ENCODE data around the gene TOM1L2.
A peak's percentile ranks its signal among the peaks of the same experiment; 100 is the strongest.

Gene TOM1L2

GRCh38 chr17:17848311-17849082 lies 123.7 kb downstream of the TOM1L2 start:
- H3K4me1 ChIP-seq (ENCODE audit: low read depth, poor library complexity, severe bottlenecking), result peaks cover 41% of the 10 kb centered on the region

GRCh38 chr17:17847726-17848125 lies 124.5 kb downstream of the TOM1L2 start:
- no peak for TF ChIP-seq CTCF (conservative IDR thresholded peaks at IDR 0.05; ENCODE audit: low read depth, low read length)
- Histone ChIP-seq H2AFZ (ENCODE audit: low read depth) (no peak overlapping the region), H4K20me1 (ENCODE audit: insufficient read depth) (no peaks in the 10 kb centered on the region), H3K9ac (no peak overlapping the region), H3K27ac (no peak overlapping the region), H3K4me1 (ENCODE audit: low read depth, poor library complexity, severe bottlenecking) (peaks cover 41% of the 10 kb centered on the region), H3K36me3 (ENCODE audit: insufficient read depth) (no peaks in the 10 kb centered on the region), H3K79me2 (ENCODE audit: insufficient read depth, low read depth) (no peaks in the 10 kb centered on the region), H3K4me2 (no peak overlapping the region), H3K27me3 (ENCODE audit: insufficient read depth, low read depth) (no peaks in the 10 kb centered on the region), H3K4me3 (IDR thresholded peaks at IDR 0.05; ENCODE audit: insufficient read depth, low read depth, low read length) (no peak overlapping the region)

More at GRCh38 chr17:17848311-17849082, 123.7 kb downstream of the TOM1L2 start:
- Histone ChIP-seq H3K27ac (peak overlapping the region; percentile 58; the same call in 1 of the 2 replicates), H4K20me1 (ENCODE audit: insufficient read depth) (no peaks in the 10 kb centered on the region), H2AFZ (ENCODE audit: low read depth) (no peak overlapping the region), H3K79me2 (ENCODE audit: insufficient read depth, low read depth) (no peaks in the 10 kb centered on the region), H3K36me3 (ENCODE audit: insufficient read depth) (no peaks in the 10 kb centered on the region), H3K9ac (no peak overlapping the region), H3K4me2 (peak overlapping the region; percentile 57), H3K27me3 (ENCODE audit: insufficient read depth, low read depth) (no peaks in the 10 kb centered on the region), H3K4me3 (IDR thresholded peaks at IDR 0.05; ENCODE audit: insufficient read depth, low read depth, low read length) (no peak overlapping the region)
- TF ChIP-seq CTCF (conservative IDR thresholded peaks at IDR 0.05; ENCODE audit: low read depth, low read length), result no peak

GRCh38 chr17:17847118-17847689 lies 125.0 kb downstream of the TOM1L2 start:
- Histone ChIP-seq H3K4me3 (IDR thresholded peaks at IDR 0.05; ENCODE audit: insufficient read depth, low read depth, low read length) (no peak overlapping the region), H2AFZ (ENCODE audit: low read depth) (no peak overlapping the region), H3K4me2 (no peak overlapping the region), H3K79me2 (ENCODE audit: insufficient read depth, low read depth) (no peaks in the 10 kb centered on the region), H3K27ac (no peak overlapping the region), H4K20me1 (ENCODE audit: insufficient read depth) (no peaks in the 10 kb centered on the region), H3K9ac (no peak overlapping the region), H3K4me1 (ENCODE audit: low read depth, poor library complexity, severe bottlenecking) (peaks cover 41% of the 10 kb centered on the region), H3K36me3 (ENCODE audit: insufficient read depth) (no peaks in the 10 kb centered on the region), H3K27me3 (ENCODE audit: insufficient read depth, low read depth) (no peaks in the 10 kb centered on the region)
- no peak for TF ChIP-seq CTCF (conservative IDR thresholded peaks at IDR 0.05; ENCODE audit: low read depth, low read length)

GRCh38 chr17:17846645-17847044 lies 125.6 kb downstream of the TOM1L2 start:
- no peaks in the 10 kb centered on the region for H4K20me1 ChIP-seq (ENCODE audit: insufficient read depth)
- H3K4me1 ChIP-seq (ENCODE audit: low read depth, poor library complexity, severe bottlenecking), result peaks cover 36% of the 10 kb centered on the region
- H3K79me2 ChIP-seq (ENCODE audit: insufficient read depth, low read depth), result no peaks in the 10 kb centered on the region
- H3K27me3 ChIP-seq (ENCODE audit: insufficient read depth, low read depth), result no peaks in the 10 kb centered on the region
- H3K27ac ChIP-seq, result no peak overlapping the region
- no peak overlapping the region for H3K4me3 ChIP-seq (IDR thresholded peaks at IDR 0.05; ENCODE audit: insufficient read depth, low read depth, low read length)
- no peak overlapping the region for H3K4me2 ChIP-seq
- no peak for TF ChIP-seq CTCF (conservative IDR thresholded peaks at IDR 0.05; ENCODE audit: low read depth, low read length)
- H3K36me3 ChIP-seq (ENCODE audit: insufficient read depth), result no peaks in the 10 kb centered on the region
- no peak overlapping the region for H3K9ac ChIP-seq
- no peak overlapping the region for H2AFZ ChIP-seq (ENCODE audit: low read depth)
